H1 (cell line): Measurements from ENCODE around the gene PRCD. TPM values are rescaled to one million over a fixed set of nuclear protein-coding genes. Genes with fewer than 3 reads are reported as not detected.
"Not testable (repeated sequence)": the region's sequence is repeated elsewhere in the genome, so short reads cannot be mapped to it uniquely, and the experiment has no call there.

Experiments
- CTCF ChIA-PET: fragments of 300-600 bp; sonication (Branson Sonifier 250); formaldehyde crosslinking; loops from one replicate; lab custom pipeline; 2021; ENCODE audit not compliant: partially characterized antibody; lab: Charles Lee
- POLR2A ChIA-PET: fragments of 300-600 bp; sonication (Branson Sonifier 250); formaldehyde crosslinking; loops from one replicate; lab custom pipeline; 2021; ENCODE audit warnings: inconsistent platforms; ENCODE audit not compliant: partially characterized antibody; lab: Charles Lee
- DNase-seq, 2 experiments: peaks; one replicate each; pipeline versions ENCODE4 v3.0.0 to v3.0.0-alpha.2; 2010 to 2022; ENCODE audit warnings: low spot score in 2 of 2, low read depth in 1 of 2, mixed read lengths in 1 of 2
- FAIRE-seq: peaks from 2 replicates; lab custom pipeline; 2011; peaks lifted over from hg19 to GRCh38; lab: Jason Lieb, UNC
- H2AFZ ChIP-seq: 2 replicates; pipeline ENCODE4 v1.8.1; 2012; ENCODE audit warnings: low read length, inconsistent platforms
- H2AK5ac ChIP-seq: 2 replicates; pipeline ENCODE4 v1.6.1; 2013; ENCODE audit warnings: low read depth, low read length
- H2BK120ac ChIP-seq: replicated peaks from 2 replicates; pipeline ENCODE3; 2013; ENCODE audit warnings: low read depth, low read length, inconsistent platforms
- H2BK12ac ChIP-seq: 2 replicates; pipeline ENCODE4 v1.6.1; 2013; ENCODE audit warnings: low read depth, low read length
- H2BK15ac ChIP-seq: 2 replicates; pipeline ENCODE4 v1.6.1; 2013; ENCODE audit warnings: low read length
- H2BK20ac ChIP-seq: 2 replicates; pipeline ENCODE4 v1.6.1; 2013; ENCODE audit warnings: low read length
- H2BK5ac ChIP-seq: 2 replicates; pipeline ENCODE4 v1.6.1; 2013; ENCODE audit warnings: low read depth, low read length
- H3K14ac ChIP-seq: 2 replicates; pipeline ENCODE4 v1.6.1; 2013; ENCODE audit warnings: inconsistent platforms; ENCODE audit not compliant: insufficient read length
- H3K18ac ChIP-seq: 2 replicates; pipeline ENCODE4 v1.6.1; 2013; ENCODE audit warnings: low read length; ENCODE audit errors: extremely low read depth
- H3K23ac ChIP-seq: 2 replicates; pipeline ENCODE4 v1.6.1; 2013; ENCODE audit warnings: inconsistent platforms; ENCODE audit not compliant: insufficient read length
- H3K23me2 ChIP-seq: 2 replicates; pipeline ENCODE4 v1.6.1; 2013; ENCODE audit warnings: low read depth, low read length
- H3K27ac ChIP-seq: 2 replicates; pipeline ENCODE4 v1.6.1; 2011; ENCODE audit warnings: low read depth, low read length, inconsistent platforms
- H3K27me3 ChIP-seq, 4 experiments: replicated peaks in 1 of 4; 1 replicate in 1 of 4; 2 replicates in 3 of 4; pipeline versions ENCODE4 v1.6.1 to v1.8.1; 2011 to 2013; ENCODE audit warnings: low read length in 3 of 4, mild to moderate bottlenecking in 3 of 4, inconsistent platforms in 2 of 4, mixed read lengths in 2 of 4, moderate library complexity in 1 of 4; ENCODE audit not compliant: control insufficient read depth in 3 of 4, insufficient read depth in 3 of 4; ENCODE audit errors: extremely low read depth in 1 of 4
- H3K36me3 ChIP-seq, 4 experiments: 2 replicates each; pipeline versions ENCODE4 v1.6.1 to v1.8.1; 2011 to 2013; ENCODE audit warnings: mild to moderate bottlenecking in 4 of 4, low read length in 3 of 4, moderate library complexity in 2 of 4, control low read depth in 1 of 4, inconsistent platforms in 1 of 4; ENCODE audit not compliant: insufficient read depth in 4 of 4, control insufficient read depth in 2 of 4
- H3K4ac ChIP-seq: replicated peaks from 2 replicates; pipeline ENCODE3; 2013; ENCODE audit warnings: low read length, low read depth, mixed read lengths, inconsistent platforms; ENCODE audit not compliant: insufficient read length
- H3K4me1 ChIP-seq, 4 experiments: replicated peaks in 1 of 4; 1 replicate in 1 of 4; 2 replicates in 3 of 4; pipeline versions ENCODE4 v1.6.1 to v1.8.1; 2011 to 2013; ENCODE audit warnings: low read length in 3 of 4, inconsistent platforms in 2 of 4, mixed read lengths in 1 of 4; ENCODE audit not compliant: insufficient read depth in 4 of 4, control insufficient read depth in 3 of 4
- H3K4me2 ChIP-seq, 2 experiments: 2 replicates each; pipeline versions ENCODE4 v1.6.1 to v1.8.1; 2011 to 2013; ENCODE audit warnings: low read depth in 2 of 2, low read length in 2 of 2, control low read depth in 1 of 2, inconsistent platforms in 1 of 2, mild to moderate bottlenecking in 1 of 2; ENCODE audit not compliant: insufficient read depth in 1 of 2
- H3K4me3 ChIP-seq, 4 experiments: fragments of 200-600, 300-600 bp in 1 of 4; sonication (generic), shearing (Covaris generic), sonication (Bioruptor Twin) in 1 of 4; 2 replicates each; pipeline versions ENCODE4 v1.5.1 to v1.8.1; 2011 to 2016; ENCODE audit warnings: low read length in 4 of 4, low read depth in 3 of 4, control low read depth in 2 of 4, inconsistent platforms in 2 of 4, mild to moderate bottlenecking in 2 of 4, mixed read lengths in 1 of 4, moderate library complexity in 1 of 4; ENCODE audit not compliant: insufficient read depth in 2 of 4; ENCODE audit errors: extremely low read depth in 1 of 4
- H3K56ac ChIP-seq: replicated peaks from 2 replicates; pipeline ENCODE3; 2013; ENCODE audit warnings: low read depth, mild to moderate bottlenecking, mixed read lengths, low read length, inconsistent platforms; ENCODE audit not compliant: insufficient read length
- H3K79me1 ChIP-seq: 2 replicates; pipeline ENCODE4 v1.6.1; 2013; ENCODE audit warnings: low read depth, low read length, control low read depth
- H3K79me2 ChIP-seq, 2 experiments: 2 replicates each; pipeline versions ENCODE4 v1.6.1 to v1.8.1; 2012 to 2013; ENCODE audit warnings: low read length in 2 of 2, mild to moderate bottlenecking in 2 of 2, inconsistent platforms in 1 of 2; ENCODE audit not compliant: insufficient read depth in 2 of 2, control insufficient read depth in 1 of 2
- H3K9ac ChIP-seq, 4 experiments: replicated peaks in 1 of 4; 1 replicate in 1 of 4; 2 replicates in 3 of 4; pipeline versions ENCODE4 v1.6.1 to v1.8.1; 2011 to 2013; ENCODE audit warnings: low read depth in 3 of 4, low read length in 3 of 4, control low read depth in 2 of 4, mild to moderate bottlenecking in 2 of 4, moderate library complexity in 2 of 4, inconsistent platforms in 1 of 4; ENCODE audit errors: extremely low read depth in 1 of 4
- H3K9me3 ChIP-seq, 2 experiments: 2 replicates each; pipeline versions ENCODE4 v1.6.1 to v1.8.1; 2012 to 2013; ENCODE audit warnings: mild to moderate bottlenecking in 2 of 2, moderate library complexity in 2 of 2, control low read depth in 1 of 2, inconsistent platforms in 1 of 2, low read depth in 1 of 2, low read length in 1 of 2, mixed read lengths in 1 of 2; ENCODE audit not compliant: insufficient read depth in 2 of 2
- H4K20me1 ChIP-seq, 2 experiments: replicated peaks in 1 of 2; 2 replicates each; pipeline versions ENCODE3 to v1.8.1; 2011 to 2013; ENCODE audit warnings: inconsistent platforms in 2 of 2, low read length in 2 of 2, mild to moderate bottlenecking in 1 of 2; ENCODE audit not compliant: insufficient read depth in 2 of 2, control insufficient read depth in 1 of 2
- H4K5ac ChIP-seq: 2 replicates; pipeline ENCODE4 v1.6.1; 2013; ENCODE audit warnings: low read length, low read depth, mixed read lengths, inconsistent platforms; ENCODE audit not compliant: insufficient read length
- H4K8ac ChIP-seq: 2 replicates; pipeline ENCODE4 v1.8.0; 2013; ENCODE audit warnings: mild to moderate bottlenecking, moderate library complexity, low read length, inconsistent platforms; ENCODE audit not compliant: insufficient read depth; ENCODE audit errors: extremely low read depth
- H4K91ac ChIP-seq: replicated peaks from 2 replicates; pipeline ENCODE3; 2013; ENCODE audit warnings: low read length, mixed read lengths, inconsistent platforms; ENCODE audit not compliant: insufficient read length
- WGBS, 2 experiments: shearing (Covaris generic) in 1 of 2; methylation state at CpG; one replicate each; pipeline versions ENCODE4 v1.1.6 to v1.1.7; 2013 to 2015; ENCODE audit warnings: low lambda C conversion rate in 2 of 2, mixed read lengths in 2 of 2, inconsistent platforms in 1 of 2, low coverage in 1 of 2, missing lambda C conversion rate in 1 of 2; ENCODE audit not compliant: insufficient replicate concordance in 2 of 2, insufficient coverage in 1 of 2, insufficient read length in 1 of 2; ENCODE audit errors: extremely low coverage in 1 of 2, missing lambda C conversion rate in 1 of 2; 5-methylcytosine and 5-hydroxymethylcytosine counted together
- polyA plus RNA-seq, 7 experiments: library from polyadenylated mRNA; depleted of rRNA in 3 of 7; stranded (reverse) in 5 of 7; unstranded in 2 of 7; fragments of >200 nt in 5 of 7; fragments of 200-250 nt in 2 of 7; gene quantifications; 1 replicate in 5 of 7; 2 replicates in 1 of 7; 4 replicates in 1 of 7; pipeline versions ENCODE4 v1.2.1 to v1.2.3, GENCODE V29; 2011 to 2013; ENCODE audit warnings: missing spikeins in 2 of 7, mixed read lengths in 2 of 7
- total RNA-seq: library from RNA; stranded (reverse); fragmentation: NEBNext Ultra II Directional; extraction: Animal tissue kit (Norgen Biotek cat#: 25700); gene quantifications from 2 replicates; pipeline ENCODE4 v1.2.1, GENCODE V29; 2021

Gene PRCD
- total and polyA plus RNA-seq, 2 of the 8 experiments (the other 6 are each of a cell fraction or from before 2014, with no cell fraction given) = 0.77 to 2.1 TPM

DNA sequence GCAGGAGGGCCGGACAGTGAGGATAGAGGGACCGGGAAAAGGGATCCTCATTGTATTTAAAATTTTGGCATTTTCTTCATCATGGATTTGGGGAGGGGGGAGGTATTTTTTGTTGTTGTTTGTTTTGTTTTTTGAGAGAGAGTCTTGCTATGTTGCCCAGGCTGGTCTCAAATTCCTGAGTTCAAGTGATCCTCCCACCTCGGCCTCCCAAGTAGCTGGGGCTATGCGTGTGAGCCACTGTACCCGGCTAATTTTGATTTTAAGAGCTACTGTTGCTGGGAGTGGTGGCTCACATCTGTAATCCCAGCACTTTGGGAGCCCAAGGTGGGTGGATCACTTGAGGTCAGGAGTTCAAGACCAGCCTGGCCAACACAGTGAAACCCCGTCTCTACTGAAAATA, 25.5 kb upstream of the PRCD start:
- H2AFZ ChIP-seq, H3K36me3 ChIP-seq, H3K9me3 ChIP-seq, H3K56ac ChIP-seq, H3K4me3 ChIP-seq, H3K4ac ChIP-seq, FAIRE-seq, H4K8ac ChIP-seq, DNase-seq, H2AK5ac ChIP-seq, H4K5ac ChIP-seq, H3K18ac ChIP-seq, H3K14ac ChIP-seq, H3K79me2 ChIP-seq, H3K27ac ChIP-seq, H2BK15ac ChIP-seq, H2BK12ac ChIP-seq, H3K23ac ChIP-seq, H2BK5ac ChIP-seq, H3K27me3 ChIP-seq, H2BK120ac ChIP-seq, H3K9ac ChIP-seq, H2BK20ac ChIP-seq, H4K20me1 ChIP-seq, H4K91ac ChIP-seq, H3K4me1 ChIP-seq, H3K4me2 ChIP-seq, H3K79me1 ChIP-seq, H3K23me2 ChIP-seq: not testable (repeated sequence)
- ChIA-PET CTCF (interaction anchor here (0.9 to 3.7 kb wide), 7 partner anchors 9 to 200 kb away, joined by 3 to 21 read pairs (median 4); no protein-coding TSS in a partner anchor), POLR2A (interaction anchor here (0.6 kb wide), 1 partner anchor 40 kb away, joined by 3 read pairs; no protein-coding TSS in a partner anchor)
- 84% methylated on average over 6 of the region's 6 CpGs; no CpG with 5 or more reads in 1 of the 2 experiments for WGBS, 2 experiments
